Skeletal muscle tissue (tissue), 4 donors: ENCODE data around the gene TNRC18. TPM values are rescaled to one million over a fixed set of nuclear protein-coding genes. Genes with fewer than 3 reads are reported as not detected.
"Not testable (repeated sequence)": the region's sequence is repeated elsewhere in the genome, so short reads cannot be mapped to it uniquely, and the experiment has no call there.

Source experiments
- H3K27ac ChIP-seq: one replicate; pipeline ENCODE4 v1.7.0; 2013; ENCODE audit warnings: mild to moderate bottlenecking, low read depth, low read length, inconsistent platforms
- H3K27me3 ChIP-seq, 3 donors: one replicate each; pipeline ENCODE4 v1.7.0; 2013; ENCODE audit warnings: low read length in 3 of 3; ENCODE audit not compliant: control insufficient read depth in 3 of 3, insufficient read depth in 3 of 3
- H3K36me3 ChIP-seq, 3 donors: one replicate each; pipeline ENCODE4 v1.7.0; 2013; ENCODE audit warnings: low read length in 3 of 3; ENCODE audit not compliant: control insufficient read depth in 3 of 3, insufficient read depth in 3 of 3
- H3K4me1 ChIP-seq, 3 donors: one replicate each; pipeline ENCODE4 v1.7.0; 2013; ENCODE audit warnings: low read length in 3 of 3, mild to moderate bottlenecking in 3 of 3; ENCODE audit not compliant: control insufficient read depth in 3 of 3, insufficient read depth in 3 of 3
- H3K4me3 ChIP-seq, 3 donors: one replicate each; pipeline ENCODE4 v1.7.0; 2013; ENCODE audit warnings: low read length in 3 of 3
- H3K9ac ChIP-seq, 3 donors: one replicate each; pipeline ENCODE4 v1.7.0; 2013; ENCODE audit warnings: low read length in 3 of 3, mild to moderate bottlenecking in 3 of 3, moderate library complexity in 2 of 3, low read depth in 1 of 3
- H3K9me3 ChIP-seq, 3 donors: one replicate each; pipeline ENCODE4 v1.7.0; 2013; ENCODE audit warnings: low read length in 3 of 3; ENCODE audit not compliant: control insufficient read depth in 3 of 3
- total RNA-seq: library from RNA; depleted of rRNA; stranded (reverse); fragments of >200 nt; gene quantifications from one replicate; pipeline ENCODE4 v1.2.3, GENCODE V29; 2014
- donor health status: Osteomylitis.

TNRC18 gene
- total RNA-seq, 1 donor from 2014 or later, result 25.6 TPM

DNA sequence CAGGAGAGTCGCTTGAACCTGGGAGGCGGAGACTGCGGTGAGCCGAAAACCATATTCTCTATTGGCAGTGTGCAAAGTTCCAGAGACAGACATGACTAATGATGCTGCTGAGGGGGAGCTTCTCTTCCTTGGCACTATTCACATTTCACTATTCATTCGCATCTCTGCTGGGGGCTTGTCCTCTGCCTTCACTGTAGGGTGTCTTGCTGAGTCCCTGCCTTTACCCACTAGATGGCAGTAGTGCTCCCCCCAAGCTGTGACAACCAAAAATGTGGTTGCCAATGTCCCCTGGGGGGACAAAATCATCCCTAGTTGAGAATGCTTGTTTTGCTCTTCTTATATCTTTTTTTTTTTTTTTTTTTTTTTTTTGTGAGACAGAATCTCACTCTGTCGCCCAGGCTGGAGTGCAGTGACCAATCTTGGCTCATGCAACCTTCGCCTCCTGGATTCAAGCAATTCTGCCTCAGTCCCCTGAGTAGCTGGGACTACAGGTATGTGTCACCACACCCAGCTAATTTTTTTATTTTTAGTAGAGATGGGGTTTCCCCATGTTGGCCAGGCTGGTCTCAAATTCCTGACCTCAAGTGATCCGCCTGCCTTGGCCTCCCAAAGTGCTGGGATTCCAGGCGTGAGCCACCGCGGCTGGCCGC, 57.5 kb downstream of the TNRC18 start:
- not testable (repeated sequence) for H3K4me3 ChIP-seq, H3K27me3 ChIP-seq, H3K9ac ChIP-seq, H3K4me1 ChIP-seq, H3K27ac ChIP-seq, H3K9me3 ChIP-seq
- H3K36me3 ChIP-seq, result peaks cover 27 to 29% (median 29%) of the 10 kb centered on the region in 3 donors

DNA sequence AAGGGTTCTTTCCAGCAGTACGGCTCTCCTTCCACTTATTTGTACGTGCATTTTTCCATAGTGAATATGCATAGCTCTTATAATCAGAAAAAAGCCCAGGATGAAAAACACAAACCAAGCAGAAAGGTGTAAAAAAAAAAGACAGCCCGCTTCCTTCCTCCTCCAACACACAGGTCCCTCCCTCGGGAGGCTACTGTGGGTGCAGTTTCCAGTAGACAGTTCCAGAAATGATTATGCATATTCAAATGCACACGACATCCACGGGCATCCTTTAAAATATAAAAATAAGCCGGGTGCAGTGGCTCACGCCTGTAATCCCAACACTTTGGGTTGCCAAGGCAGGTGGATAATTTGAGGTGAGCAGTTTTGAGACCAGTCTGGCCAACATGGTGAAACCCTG, 59.9 kb downstream of the TNRC18 start:
- Histone ChIP-seq H3K27ac (no peak overlapping the region), H3K9me3 (no peaks in the 10 kb centered on the region), H3K4me3 (no peak overlapping the region), H3K4me1 (no peaks in the 10 kb centered on the region), H3K27me3 (no peaks in the 10 kb centered on the region), H3K36me3 (peaks cover 29 to 33% (median 32%) of the 10 kb centered on the region in 3 donors), H3K9ac (no peak overlapping the region)

DNA sequence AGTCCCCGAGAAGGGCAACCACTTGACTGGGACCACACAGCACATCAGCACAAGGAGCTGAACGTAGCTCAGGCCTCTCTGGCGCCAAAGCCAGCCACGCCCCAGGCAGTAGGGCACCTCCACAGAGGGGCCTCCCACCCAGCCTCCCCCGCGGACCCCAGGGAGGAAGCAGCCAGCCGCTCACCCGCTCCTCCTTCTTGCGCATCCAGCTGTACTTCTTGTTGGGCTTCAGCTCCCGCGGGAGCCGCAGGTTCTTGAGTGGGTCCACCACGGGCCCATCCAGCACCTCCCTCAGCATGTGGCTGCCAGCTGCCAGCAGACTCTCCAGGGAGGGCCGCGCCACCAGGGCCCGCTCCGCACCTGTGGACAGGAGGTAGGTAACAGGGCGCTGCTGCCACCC, 61.2 kb downstream of the TNRC18 start:
- Histone ChIP-seq H3K27ac (no peak overlapping the region), H3K9me3 (no peaks in the 10 kb centered on the region), H3K27me3 (no peaks in the 10 kb centered on the region), H3K4me1 (no peaks in the 10 kb centered on the region), H3K9ac (no peak overlapping the region), H3K36me3 (peaks cover 39 to 41% (median 40%) of the 10 kb centered on the region in 3 donors), H3K4me3 (no peak overlapping the region)

DNA sequence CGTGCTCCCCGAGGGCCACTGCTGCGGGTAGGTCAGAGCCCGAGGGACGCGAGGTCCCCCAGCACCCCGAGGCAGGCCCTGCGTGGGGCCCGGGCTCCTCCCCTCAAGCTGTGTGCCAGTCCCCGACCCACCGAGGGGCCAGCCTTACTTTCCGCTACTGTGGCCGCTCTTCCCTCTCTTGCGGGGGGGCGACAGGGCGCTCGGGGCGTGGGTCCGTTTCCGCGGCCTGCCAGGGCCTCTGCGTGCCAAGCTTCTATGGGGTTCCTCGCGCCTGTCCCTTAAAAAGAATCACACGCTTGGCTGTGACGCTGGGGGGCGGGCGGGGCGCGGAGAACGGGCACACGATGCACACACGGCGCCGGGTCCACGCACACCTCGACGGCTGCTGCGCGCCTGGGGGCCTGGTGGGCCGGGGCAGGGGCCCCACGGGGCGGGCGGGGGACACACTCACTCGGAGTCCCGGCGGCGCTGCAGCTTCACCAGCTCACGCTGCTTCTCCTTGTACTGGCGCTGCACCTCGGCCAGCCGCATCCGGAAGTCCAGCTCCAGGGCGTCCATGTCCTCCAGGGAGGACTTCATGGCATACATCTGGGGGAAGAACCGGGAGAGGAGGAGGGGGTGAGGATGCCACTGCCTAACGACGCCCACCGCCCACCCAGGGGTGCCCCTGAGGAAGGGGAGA, 62.0 kb downstream of the TNRC18 start:
- Histone ChIP-seq H3K27me3 (no peaks in the 10 kb centered on the region), H3K36me3 (peaks cover 44 to 47% (median 46%) of the 10 kb centered on the region in 3 donors), H3K9me3 (no peaks in the 10 kb centered on the region), H3K4me1 (no peaks in the 10 kb centered on the region), H3K27ac (no peak overlapping the region), H3K9ac (no peak overlapping the region), H3K4me3 (no peak overlapping the region)

DNA sequence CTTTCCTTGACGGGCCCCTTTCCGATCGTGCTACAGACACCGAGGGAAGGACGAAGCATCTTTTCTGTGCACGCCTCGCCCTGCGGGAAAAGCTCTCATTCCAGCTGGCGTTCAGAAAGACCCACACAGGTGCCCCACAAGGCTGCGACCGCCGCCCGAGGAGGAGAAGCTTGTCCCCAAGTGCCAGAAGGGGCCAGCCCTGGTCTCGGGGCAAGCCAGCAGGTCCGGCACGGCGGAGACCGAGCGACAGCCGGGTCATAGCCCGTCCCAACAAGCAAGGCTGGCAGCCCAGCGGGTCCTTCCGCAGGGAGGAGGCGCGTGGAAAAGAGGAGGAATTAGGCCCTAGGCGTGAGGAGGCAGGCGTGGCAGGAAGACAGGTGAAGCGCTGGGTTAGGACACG, 62.7 kb downstream of the TNRC18 start:
- Histone ChIP-seq H3K9ac (no peak overlapping the region), H3K4me3 (no peak overlapping the region), H3K9me3 (no peaks in the 10 kb centered on the region), H3K36me3 (peaks cover 49 to 53% (median 51%) of the 10 kb centered on the region in 3 donors), H3K27ac (no peak overlapping the region), H3K27me3 (no peaks in the 10 kb centered on the region), H3K4me1 (no peaks in the 10 kb centered on the region)

DNA sequence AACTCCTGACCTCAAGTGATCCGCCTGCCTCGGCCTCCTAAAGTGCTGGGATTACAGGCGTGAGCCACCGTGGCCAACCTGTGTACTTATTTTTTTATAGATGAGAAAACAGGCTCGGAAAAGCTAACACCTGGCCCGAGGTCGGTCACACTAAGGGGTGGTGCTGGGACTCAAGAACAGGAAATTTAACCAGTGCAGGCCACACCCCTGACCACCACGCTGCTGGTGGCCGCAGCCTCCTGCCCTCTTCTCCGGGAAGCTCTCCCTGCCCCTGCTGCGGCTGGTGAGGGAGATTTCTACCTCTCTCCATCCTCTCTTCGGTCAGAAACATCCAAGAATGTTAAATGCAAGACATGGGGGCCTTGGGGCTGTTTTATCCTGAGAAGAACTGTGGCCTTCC, 63.2 kb downstream of the TNRC18 start:
- Histone ChIP-seq H3K9ac (no peak overlapping the region), H3K4me1 (peaks cover 0 to 2% (median under 1%) of the 10 kb centered on the region in 3 donors), H3K27me3 (no peaks in the 10 kb centered on the region), H3K9me3 (no peaks in the 10 kb centered on the region), H3K4me3 (no peak overlapping the region), H3K36me3 (peaks cover 49 to 53% (median 53%) of the 10 kb centered on the region in 3 donors), H3K27ac (no peak overlapping the region)

DNA sequence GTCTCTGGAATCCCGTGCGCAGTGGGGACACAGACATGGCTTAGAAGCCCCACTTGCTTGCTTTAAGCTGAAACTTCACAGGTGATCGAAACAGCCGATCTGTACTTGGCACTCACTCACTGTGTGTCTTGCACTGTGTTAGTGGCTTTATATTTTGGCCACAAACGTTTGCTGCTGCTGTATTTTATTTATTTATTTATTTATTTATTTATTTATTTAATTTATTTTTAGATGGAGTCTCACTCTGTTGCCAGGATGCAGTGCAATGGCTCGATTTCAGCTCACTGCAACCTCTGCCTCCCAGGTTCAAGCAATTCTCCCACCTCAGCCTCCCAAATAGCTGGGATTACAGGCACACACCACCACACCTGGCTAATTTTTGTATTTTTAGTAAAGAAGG, 63.6 kb downstream of the TNRC18 start:
- H3K4me1 ChIP-seq, H3K9ac ChIP-seq, H3K9me3 ChIP-seq, H3K4me3 ChIP-seq, H3K27ac ChIP-seq, H3K27me3 ChIP-seq: not testable (repeated sequence)
- peaks cover 49 to 55% (median 53%) of the 10 kb centered on the region in 3 donors for H3K36me3 ChIP-seq

DNA sequence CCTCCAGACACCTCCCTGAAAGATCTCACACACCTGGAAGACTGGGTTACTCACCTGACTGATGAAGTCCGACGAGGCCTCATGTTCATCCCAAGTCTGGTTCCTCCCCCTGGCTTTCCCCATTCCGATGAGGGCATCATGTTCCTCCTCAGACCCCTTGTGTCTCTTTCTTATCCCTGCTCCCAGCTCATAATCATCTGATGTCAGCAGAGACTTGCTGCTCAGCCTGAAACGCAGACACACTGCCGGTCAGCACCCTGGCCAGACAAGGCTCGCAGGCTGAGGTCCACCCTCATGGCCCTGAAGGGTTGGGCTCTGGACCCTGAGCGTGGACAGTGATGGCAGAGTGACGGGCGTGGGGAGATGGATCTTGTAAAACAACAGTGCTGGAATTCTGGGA, 64.3 kb downstream of the TNRC18 start:
- no peak overlapping the region for H3K4me3 ChIP-seq
- no peaks in the 10 kb centered on the region for H3K9me3 ChIP-seq
- H3K27me3 ChIP-seq, result no peaks in the 10 kb centered on the region
- H3K27ac ChIP-seq, result no peak overlapping the region
- H3K4me1 ChIP-seq, result peaks cover 10 to 12% (median 11%) of the 10 kb centered on the region in 3 donors
- H3K9ac ChIP-seq, result no peak overlapping the region
- H3K36me3 ChIP-seq, result peaks cover 49 to 57% (median 53%) of the 10 kb centered on the region in 3 donors

DNA sequence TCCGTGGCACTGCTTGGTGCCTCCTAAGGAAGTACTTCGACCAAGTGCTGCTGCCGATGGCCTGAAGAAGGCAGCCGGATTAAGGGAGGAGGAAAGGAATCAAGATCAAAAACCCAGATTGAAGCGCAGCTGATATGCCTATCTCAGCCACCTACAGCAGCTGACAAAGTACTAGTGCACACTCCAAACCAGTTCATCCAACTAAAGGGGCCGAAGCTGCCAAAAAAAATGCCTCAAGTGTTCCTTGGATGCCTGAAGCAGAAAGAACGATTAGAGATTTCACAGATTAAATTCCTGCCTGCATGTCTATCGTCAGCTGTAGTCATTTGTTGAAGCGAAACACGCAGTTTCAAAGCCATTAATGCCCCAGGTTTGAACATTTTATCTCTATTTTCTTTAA, 65.7 kb downstream of the TNRC18 start:
- no peak overlapping the region for H3K9ac ChIP-seq
- H3K4me1 ChIP-seq, result peaks cover 13 to 14% (median 13%) of the 10 kb centered on the region in 3 donors
- H3K9me3 ChIP-seq, result no peaks in the 10 kb centered on the region
- H3K27me3 ChIP-seq, result no peaks in the 10 kb centered on the region
- H3K27ac ChIP-seq, result no peak overlapping the region
- H3K4me3 ChIP-seq, result no peak overlapping the region
- peaks cover 49 to 57% (median 53%) of the 10 kb centered on the region in 3 donors for H3K36me3 ChIP-seq

DNA sequence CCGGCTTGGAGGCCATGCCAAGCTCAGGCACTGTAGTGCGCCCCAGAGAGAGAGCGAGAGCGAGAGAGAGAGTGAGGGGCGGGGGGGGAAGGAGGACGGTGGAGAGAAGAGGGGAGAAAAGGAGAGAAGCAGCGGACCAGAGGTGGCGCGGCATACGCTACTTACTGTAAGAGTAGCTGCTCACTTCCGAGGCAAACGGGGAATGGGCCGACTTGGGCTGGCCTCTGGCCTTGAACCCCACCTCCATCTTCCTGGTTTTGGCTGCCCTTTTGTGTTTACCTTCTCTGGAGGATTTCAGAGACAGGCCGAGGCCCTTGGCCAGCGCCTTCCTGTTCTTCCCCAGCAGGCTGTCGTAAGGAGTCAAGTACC, 66.9 kb downstream of the TNRC18 start:
- H3K9ac ChIP-seq, result no peak overlapping the region
- H3K4me3 ChIP-seq, result no peak overlapping the region
- peaks cover 13 to 14% (median 13%) of the 10 kb centered on the region in 3 donors for H3K4me1 ChIP-seq
- no peaks in the 10 kb centered on the region for H3K9me3 ChIP-seq
- no peaks in the 10 kb centered on the region for H3K27me3 ChIP-seq
- H3K27ac ChIP-seq, result no peak overlapping the region
- H3K36me3 ChIP-seq, result peaks cover 49 to 52% (median 51%) of the 10 kb centered on the region in 3 donors
